ENCODE measurements around the gene LRRC75A.
"Not testable (repeated sequence)": the region's sequence is repeated elsewhere in the genome, so short reads cannot be mapped to it uniquely, and the experiment has no call there.

The LRRC75A gene

GRCh38 chr17:16491703-16492612 lies at the start of gene LRRC75A:
Gene LRRC75A (minus strand): TSS chr17:16492193. CDS start chr17:16491990, 203 bp downstream.
- no peak for DNase-seq

GRCh38 chr17:16537130-16537458 lies 45.1 kb upstream of the LRRC75A start:
- no peak for DNase-seq

GRCh38 chr17:16534236-16534635 lies 42.2 kb upstream of the LRRC75A start:
- DNase-seq = no peak

GRCh38 chr17:16529906-16530305 lies 37.9 kb upstream of the LRRC75A start:
- no peak for DNase-seq

GRCh38 chr17:16527298-16527697 lies 35.3 kb upstream of the LRRC75A start:
- no peak for DNase-seq

- not testable (repeated sequence) for DNase-seq
These were observed 33.6 kb upstream of the LRRC75A start for GRCh38 chr17:16525556-16525955.

GRCh38 chr17:16521070-16521727 lies 29.2 kb upstream of the LRRC75A start:
- no peak for DNase-seq

- no peak for DNase-seq
These were observed 27.0 kb upstream of the LRRC75A start for GRCh38 chr17:16519021-16519420.

GRCh38 chr17:16517477-16517876 lies 25.5 kb upstream of the LRRC75A start:
- DNase-seq = no peak

- no peak for DNase-seq
These were observed 24.6 kb upstream of the LRRC75A start for GRCh38 chr17:16516594-16517051.

GRCh38 chr17:16515933-16516332 lies 23.9 kb upstream of the LRRC75A start:
- DNase-seq = no peak

GRCh38 chr17:16513873-16514272 lies 21.9 kb upstream of the LRRC75A start:
- no peak for DNase-seq

GRCh38 chr17:16512011-16512410 lies 20.0 kb upstream of the LRRC75A start:
- peak; percentile 88 for DNase-seq

GRCh38 chr17:16511593-16511992 lies 19.6 kb upstream of the LRRC75A start:
- DNase-seq = no peak

- no peak for DNase-seq
These were observed 16.0 kb upstream of the LRRC75A start for GRCh38 chr17:16507918-16508533.

GRCh38 chr17:16506188-16506587 lies 14.2 kb upstream of the LRRC75A start:
- DNase-seq = no peak

- DNase-seq = no peak
These were observed 13.0 kb upstream of the LRRC75A start for GRCh38 chr17:16504984-16505383.

GRCh38 chr17:16496820-16497489 lies 5.0 kb upstream of the LRRC75A start:
- DNase-seq = no peak

GRCh38 chr17:16495980-16496819 lies 4.2 kb upstream of the LRRC75A start:
- no peak for DNase-seq

- no peak for DNase-seq
These were observed 3.6 kb upstream of the LRRC75A start for GRCh38 chr17:16495561-16495960.

GRCh38 chr17:16494059-16494458 lies 2.1 kb upstream of the LRRC75A start:
- DNase-seq = no peak

- DNase-seq = no peak
These were observed 1.6 kb upstream of the LRRC75A start for GRCh38 chr17:16493531-16494046.

All from NCI-H524 treated with DMSO at 0.1 percent for 48 hours (cell line).